Neutrophil (primary cell): Measurements from ENCODE around the gene PFN2.

ENCODE experiments used
- H3K27ac ChIP-seq: fragments of 200-600 bp; sonication (generic); 2 replicates; pipeline ENCODE4 v1.5.1; 2016; ENCODE audit warnings: mild to moderate bottlenecking, moderate library complexity
- H3K27me3 ChIP-seq: fragments of 200-600 bp; sonication (generic); 2 replicates; pipeline ENCODE4 v1.6.0; 2016; ENCODE audit warnings: mild to moderate bottlenecking
- H3K36me3 ChIP-seq: fragments of 200-600 bp; sonication (generic); 2 replicates; pipeline ENCODE4 v1.5.1; 2017
- H3K4me1 ChIP-seq, 2 experiments: fragments of 200-600 bp in 1 of 2; sonication (generic) in 1 of 2; 1 replicate in 1 of 2; 2 replicates in 1 of 2; pipeline versions ENCODE4 v1.5.1 to v1.6.1; 2013 to 2016; ENCODE audit warnings: low read depth in 1 of 2, low read length in 1 of 2, mild to moderate bottlenecking in 1 of 2, moderate library complexity in 1 of 2; ENCODE audit not compliant: control insufficient read depth in 1 of 2, insufficient read depth in 1 of 2
- H3K4me3 ChIP-seq, 2 experiments: fragments of 200-600 bp in 1 of 2; sonication (generic) in 1 of 2; 1 replicate in 1 of 2; 2 replicates in 1 of 2; pipeline ENCODE4 v1.5.1; 2013 to 2016; ENCODE audit warnings: low read depth in 1 of 2, low read length in 1 of 2, mild to moderate bottlenecking in 1 of 2, moderate library complexity in 1 of 2
- H3K9me3 ChIP-seq: fragments of 200-600 bp; sonication (generic); 2 replicates; pipeline ENCODE4 v1.5.1; 2016
- TF ChIP-seq, protein P1 (sequence below): fragments of 200-600 bp; sonication (generic); IDR thresholded peaks from 2 replicates; pipeline ENCODE4 v1.5.1; 2016; ENCODE audit warnings: antibody characterized with exemption

The PFN2 gene

GRCh38 chr3:150005243-150006112, 34.8 kb upstream of the PFN2 start:
- TF ChIP-seq, protein P1, sequence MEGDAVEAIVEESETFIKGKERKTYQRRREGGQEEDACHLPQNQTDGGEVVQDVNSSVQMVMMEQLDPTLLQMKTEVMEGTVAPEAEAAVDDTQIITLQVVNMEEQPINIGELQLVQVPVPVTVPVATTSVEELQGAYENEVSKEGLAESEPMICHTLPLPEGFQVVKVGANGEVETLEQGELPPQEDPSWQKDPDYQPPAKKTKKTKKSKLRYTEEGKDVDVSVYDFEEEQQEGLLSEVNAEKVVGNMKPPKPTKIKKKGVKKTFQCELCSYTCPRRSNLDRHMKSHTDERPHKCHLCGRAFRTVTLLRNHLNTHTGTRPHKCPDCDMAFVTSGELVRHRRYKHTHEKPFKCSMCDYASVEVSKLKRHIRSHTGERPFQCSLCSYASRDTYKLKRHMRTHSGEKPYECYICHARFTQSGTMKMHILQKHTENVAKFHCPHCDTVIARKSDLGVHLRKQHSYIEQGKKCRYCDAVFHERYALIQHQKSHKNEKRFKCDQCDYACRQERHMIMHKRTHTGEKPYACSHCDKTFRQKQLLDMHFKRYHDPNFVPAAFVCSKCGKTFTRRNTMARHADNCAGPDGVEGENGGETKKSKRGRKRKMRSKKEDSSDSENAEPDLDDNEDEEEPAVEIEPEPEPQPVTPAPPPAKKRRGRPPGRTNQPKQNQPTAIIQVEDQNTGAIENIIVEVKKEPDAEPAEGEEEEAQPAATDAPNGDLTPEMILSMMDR: no peak
- H3K4me3 ChIP-seq: no peak overlapping the region
- H3K9me3 ChIP-seq: no peaks in the 10 kb centered on the region
- no peak overlapping the region for H3K27ac ChIP-seq
- no peaks in the 10 kb centered on the region for H3K36me3 ChIP-seq
- H3K4me1 ChIP-seq: no peaks in the 10 kb centered on the region
- H3K27me3 ChIP-seq: no peaks in the 10 kb centered on the region

GRCh38 chr3:150000641-150001040, 29.9 kb upstream of the PFN2 start:
- H3K4me1 ChIP-seq: no peaks in the 10 kb centered on the region
- no peaks in the 10 kb centered on the region for H3K27me3 ChIP-seq
- H3K9me3 ChIP-seq: no peaks in the 10 kb centered on the region
- no peak overlapping the region for H3K4me3 ChIP-seq
- TF ChIP-seq, protein P1: no peak
- H3K36me3 ChIP-seq: no peaks in the 10 kb centered on the region
- no peak overlapping the region for H3K27ac ChIP-seq

GRCh38 chr3:149999421-149999820, 28.7 kb upstream of the PFN2 start:
- TF ChIP-seq, protein P1: no peak

DNA sequence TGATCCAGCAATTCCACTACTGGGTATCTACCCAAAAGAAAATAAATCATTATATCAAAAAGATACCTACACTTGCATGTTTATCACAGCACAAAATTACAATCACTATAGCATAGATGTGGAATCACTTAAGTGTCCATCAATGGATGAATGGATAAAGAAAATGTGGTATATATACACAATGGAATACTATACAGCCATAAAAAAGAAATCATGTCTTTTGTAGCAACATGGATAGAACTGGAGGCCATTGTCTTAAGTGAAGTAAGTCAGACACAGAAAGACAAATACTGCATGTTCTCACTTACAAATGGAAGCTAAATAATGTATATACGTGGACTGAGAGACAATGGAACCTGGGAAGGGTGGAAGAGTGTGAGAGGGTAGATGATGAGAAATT, 28.3 kb upstream of the PFN2 start:
- TF ChIP-seq, protein P1: no peak
- no peaks in the 10 kb centered on the region for H3K36me3 ChIP-seq
- no peak overlapping the region for H3K27ac ChIP-seq
- no peaks in the 10 kb centered on the region for H3K4me1 ChIP-seq
- H3K9me3 ChIP-seq: no peaks in the 10 kb centered on the region
- H3K4me3 ChIP-seq: no peak overlapping the region
- H3K27me3 ChIP-seq: no peaks in the 10 kb centered on the region

More at GRCh38 chr3:149999421-149999820, 28.7 kb upstream of the PFN2 start:
- H3K9me3 ChIP-seq: no peaks in the 10 kb centered on the region
- no peaks in the 10 kb centered on the region for H3K36me3 ChIP-seq
- no peak overlapping the region for H3K4me3 ChIP-seq
- no peaks in the 10 kb centered on the region for H3K4me1 ChIP-seq
- H3K27me3 ChIP-seq: no peaks in the 10 kb centered on the region
- H3K27ac ChIP-seq: no peak overlapping the region

DNA sequence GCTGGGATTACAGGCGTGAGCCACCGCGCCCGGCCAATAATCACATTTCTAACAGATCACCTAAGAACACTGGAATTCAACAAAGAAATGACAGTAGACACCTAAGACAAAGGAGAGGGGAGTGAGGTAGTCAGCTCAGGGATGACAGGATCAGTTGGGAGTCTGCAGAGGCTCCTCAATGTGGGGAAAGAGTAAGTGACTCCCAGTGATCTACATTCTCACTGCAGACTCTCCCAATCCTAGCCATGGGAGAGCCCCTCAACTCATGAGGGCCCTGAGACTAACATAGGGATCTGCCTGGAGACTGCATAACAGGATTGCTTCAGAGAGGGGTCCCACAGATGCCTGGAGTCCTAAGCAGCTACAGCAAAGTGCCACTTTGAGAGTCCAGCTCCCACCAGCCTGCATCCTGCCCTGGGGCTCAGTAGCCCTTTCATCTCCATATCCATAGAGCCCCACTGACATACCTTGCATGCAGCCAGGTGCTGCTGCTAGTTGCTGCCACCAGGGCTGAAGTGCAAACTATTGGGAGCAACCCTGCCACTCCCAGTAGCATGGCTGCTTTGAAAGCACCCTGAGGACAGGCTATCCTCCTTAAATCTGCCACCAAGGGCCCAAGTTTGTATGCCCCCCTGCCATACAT, 21.8 kb upstream of the PFN2 start:
- TF ChIP-seq, protein P1: no peak
- peaks cover 5% of the 10 kb centered on the region for H3K27me3 ChIP-seq

More for the DNA sequence above, 21.8 kb upstream of the PFN2 start:
- Histone ChIP-seq H3K27ac (no peak overlapping the region), H3K4me1 (no peaks in the 10 kb centered on the region), H3K4me3 (no peak overlapping the region), H3K36me3 (no peaks in the 10 kb centered on the region), H3K9me3 (no peaks in the 10 kb centered on the region)
